Measurements from ENCODE around the gene CHSY1.

- TF ChIP-seq, protein P1, sequence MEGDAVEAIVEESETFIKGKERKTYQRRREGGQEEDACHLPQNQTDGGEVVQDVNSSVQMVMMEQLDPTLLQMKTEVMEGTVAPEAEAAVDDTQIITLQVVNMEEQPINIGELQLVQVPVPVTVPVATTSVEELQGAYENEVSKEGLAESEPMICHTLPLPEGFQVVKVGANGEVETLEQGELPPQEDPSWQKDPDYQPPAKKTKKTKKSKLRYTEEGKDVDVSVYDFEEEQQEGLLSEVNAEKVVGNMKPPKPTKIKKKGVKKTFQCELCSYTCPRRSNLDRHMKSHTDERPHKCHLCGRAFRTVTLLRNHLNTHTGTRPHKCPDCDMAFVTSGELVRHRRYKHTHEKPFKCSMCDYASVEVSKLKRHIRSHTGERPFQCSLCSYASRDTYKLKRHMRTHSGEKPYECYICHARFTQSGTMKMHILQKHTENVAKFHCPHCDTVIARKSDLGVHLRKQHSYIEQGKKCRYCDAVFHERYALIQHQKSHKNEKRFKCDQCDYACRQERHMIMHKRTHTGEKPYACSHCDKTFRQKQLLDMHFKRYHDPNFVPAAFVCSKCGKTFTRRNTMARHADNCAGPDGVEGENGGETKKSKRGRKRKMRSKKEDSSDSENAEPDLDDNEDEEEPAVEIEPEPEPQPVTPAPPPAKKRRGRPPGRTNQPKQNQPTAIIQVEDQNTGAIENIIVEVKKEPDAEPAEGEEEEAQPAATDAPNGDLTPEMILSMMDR (IDR thresholded peaks at IDR 0.05), result no peak
- TF ChIP-seq POLR2A (IDR thresholded peaks at IDR 0.05) (no peak), EP300 (IDR thresholded peaks at IDR 0.05) (no peak), POLR2AphosphoS5 (IDR thresholded peaks at IDR 0.05) (no peak)
Observed at GRCh38 chr15:101159936-101160815, 91.7 kb downstream of the CHSY1 start.

Measured in stomach (tissue), 4 donors.